CD4-positive, CD25-positive, alpha-beta regulatory T cell (primary cell): Measurements from ENCODE around the gene CENPVL1. TPM values are rescaled to one million over a fixed set of nuclear protein-coding genes. Genes with fewer than 3 reads are reported as not detected.
"Not testable (repeated sequence)": the region's sequence is repeated elsewhere in the genome, so short reads cannot be mapped to it uniquely, and the experiment has no call there.

ENCODE experiments used
- ATAC-seq, 2 donors: fragments of 150-1000 bp; cut with Tn5 transposase; one replicate each; pipeline ENCODE4 v1.10.0; 2021; ENCODE audit warnings: low read depth in 2 of 2, moderate number of reproducible peaks in 2 of 2, moderate library complexity in 1 of 2
- DNase-seq, 3 donors: peaks; one replicate each; pipeline versions ENCODE4 v3.0.0 to v3.0.0-alpha.2; 2012 to 2022; ENCODE audit warnings: mixed read lengths in 1 of 3
- H3K27ac ChIP-seq: one replicate; pipeline ENCODE4 v1.7.0; 2013; ENCODE audit warnings: mild to moderate bottlenecking, low read length; ENCODE audit not compliant: insufficient read depth, poor library complexity, severe bottlenecking
- H3K27me3 ChIP-seq: one replicate; pipeline ENCODE4 v1.7.0; 2013; ENCODE audit warnings: low read length; ENCODE audit not compliant: control insufficient read depth, insufficient read depth
- H3K36me3 ChIP-seq: one replicate; pipeline ENCODE4 v1.7.0; 2013; ENCODE audit warnings: mild to moderate bottlenecking, low read length, moderate library complexity; ENCODE audit not compliant: control insufficient read depth, insufficient read depth
- H3K4me1 ChIP-seq: 2 replicates; pipeline ENCODE4 v1.7.0; 2013; ENCODE audit warnings: mild to moderate bottlenecking, low read length; ENCODE audit not compliant: insufficient read depth, control insufficient read depth, poor library complexity, severe bottlenecking
- H3K4me3 ChIP-seq: one replicate; pipeline ENCODE4 v1.7.0; 2013; ENCODE audit warnings: low read depth, mild to moderate bottlenecking, low read length, moderate library complexity
- H3K9me3 ChIP-seq, 2 experiments: 1 replicate in 1 of 2; 2 replicates in 1 of 2; pipeline ENCODE4 v1.7.0; 2013; ENCODE audit warnings: low read length in 2 of 2, mild to moderate bottlenecking in 1 of 2, moderate library complexity in 1 of 2; ENCODE audit not compliant: control insufficient read depth in 2 of 2
- H3K27ac Mint-ChIP-seq, 3 donors: one replicate each; pipeline ENCODE4 v1.8.0; 2020 to 2022; ENCODE audit warnings: mild to moderate bottlenecking in 3 of 3, mixed read lengths in 3 of 3, moderate library complexity in 2 of 3
- H3K27me3 Mint-ChIP-seq: one replicate; pipeline ENCODE4 v1.8.0; 2022; ENCODE audit warnings: mild to moderate bottlenecking, mixed read lengths
- H3K36me3 Mint-ChIP-seq: one replicate; pipeline ENCODE4 v1.8.0; 2020; ENCODE audit warnings: mixed read lengths
- H3K4me1 Mint-ChIP-seq, 4 donors: one replicate each; pipeline ENCODE4 v1.8.0; 2020 to 2022; ENCODE audit warnings: mixed read lengths in 4 of 4, mild to moderate bottlenecking in 1 of 4
- H3K4me3 Mint-ChIP-seq, 4 donors: one replicate each; pipeline ENCODE4 v1.8.0; 2020 to 2022; ENCODE audit warnings: mild to moderate bottlenecking in 4 of 4, mixed read lengths in 4 of 4, moderate library complexity in 3 of 4
- H3K9me3 Mint-ChIP-seq, 7 donors: one replicate each; pipeline ENCODE4 v1.8.0; 2020 to 2022; ENCODE audit warnings: mixed read lengths in 7 of 7, mild to moderate bottlenecking in 3 of 7, moderate library complexity in 2 of 7
- polyA plus RNA-seq, 4 donors: library from polyadenylated mRNA; unstranded; fragments of 300-500 nt; fragmentation: Illumina TruSeq; gene quantifications; one replicate each; pipeline ENCODE4 v1.2.3, GENCODE V29; 2021
- total RNA-seq: library from RNA; stranded (reverse); gene quantifications from one replicate; pipeline ENCODE4 v1.2.3, GENCODE V29; 2022

The CENPVL1 gene
- total RNA-seq (not detected), polyA plus RNA-seq (not detected)

- not testable (repeated sequence) for H3K36me3 ChIP-seq, H3K9me3 Mint-ChIP-seq, H3K27ac ChIP-seq, DNase-seq, H3K4me3 Mint-ChIP-seq, H3K27me3 ChIP-seq, H3K27me3 Mint-ChIP-seq, H3K4me1 ChIP-seq, H3K36me3 Mint-ChIP-seq, ATAC-seq, H3K4me3 ChIP-seq, H3K27ac Mint-ChIP-seq, H3K4me1 Mint-ChIP-seq, H3K9me3 ChIP-seq
Observed at GRCh38 chrX:51710277-51711164, at the start of gene CENPVL1. Gene CENPVL1, plus strand, starts transcription at chrX:51710512. Its CDS starts 0 bp downstream, at chrX:51710512.

GRCh38 chrX:51665981-51666380 is 44.3 kb upstream of the CENPVL1 start:
- Histone ChIP-seq H3K4me1 (no peaks in the 10 kb centered on the region), H3K4me3 (no peak overlapping the region), H3K27me3 (no peaks in the 10 kb centered on the region), H3K9me3 (no peaks in the 10 kb centered on the region), H3K27ac (no peak overlapping the region), H3K36me3 (no peaks in the 10 kb centered on the region)
- H3K9me3 Mint-ChIP-seq, result no peaks in the 10 kb centered on the region
- no peak overlapping the region for H3K27ac Mint-ChIP-seq
- H3K4me3 Mint-ChIP-seq, result no peak overlapping the region
- ATAC-seq (no peak), DNase-seq (peak in 1 of 3 donors; percentile 33)
- H3K4me1 Mint-ChIP-seq, result no peaks in the 10 kb centered on the region
- no peaks in the 10 kb centered on the region for H3K36me3 Mint-ChIP-seq
- no peaks in the 10 kb centered on the region for H3K27me3 Mint-ChIP-seq

- not testable (repeated sequence) for DNase-seq, H3K4me3 Mint-ChIP-seq, H3K27ac ChIP-seq, H3K27me3 ChIP-seq, H3K9me3 Mint-ChIP-seq, H3K36me3 ChIP-seq, H3K4me1 ChIP-seq, H3K27me3 Mint-ChIP-seq, ATAC-seq, H3K4me3 ChIP-seq, H3K4me1 Mint-ChIP-seq, H3K9me3 ChIP-seq, H3K36me3 Mint-ChIP-seq, H3K27ac Mint-ChIP-seq
Observed at GRCh38 chrX:51679689-51680433, 30.5 kb upstream of the CENPVL1 start.

- H3K36me3 ChIP-seq, H3K9me3 Mint-ChIP-seq: not testable (repeated sequence)
Observed at GRCh38 chrX:51681808-51682719, 28.2 kb upstream of the CENPVL1 start.

GRCh38 chrX:51682720-51683062 is 27.6 kb upstream of the CENPVL1 start, which contains the start of gene CENPVL2:
Gene CENPVL2, minus strand, starts transcription at chrX:51682831. Its CDS starts 0 bp downstream, at chrX:51682831.
- not testable (repeated sequence) for H3K36me3 Mint-ChIP-seq, DNase-seq, H3K4me1 Mint-ChIP-seq, H3K27me3 ChIP-seq, H3K4me3 ChIP-seq, H3K9me3 ChIP-seq, H3K36me3 ChIP-seq, H3K4me3 Mint-ChIP-seq, H3K27ac Mint-ChIP-seq, H3K27ac ChIP-seq, H3K4me1 ChIP-seq, H3K9me3 Mint-ChIP-seq, ATAC-seq, H3K27me3 Mint-ChIP-seq

More at GRCh38 chrX:51681808-51682719, 28.2 kb upstream of the CENPVL1 start:
- not testable (repeated sequence) for H3K27me3 ChIP-seq, H3K27me3 Mint-ChIP-seq, ATAC-seq, H3K4me1 ChIP-seq, H3K36me3 Mint-ChIP-seq, H3K9me3 ChIP-seq, H3K27ac Mint-ChIP-seq, DNase-seq, H3K4me3 ChIP-seq, H3K4me1 Mint-ChIP-seq, H3K4me3 Mint-ChIP-seq, H3K27ac ChIP-seq

- no peaks in the 10 kb centered on the region for H3K27me3 Mint-ChIP-seq
- ATAC-seq, result no peak
- H3K27me3 ChIP-seq, result peaks cover 3% of the 10 kb centered on the region
- no peak overlapping the region for H3K4me3 ChIP-seq
- H3K9me3 Mint-ChIP-seq, result no peaks in the 10 kb centered on the region
- H3K27ac Mint-ChIP-seq, result no peak overlapping the region
- H3K36me3 Mint-ChIP-seq, result no peaks in the 10 kb centered on the region
- DNase-seq, result no peak
- H3K4me1 ChIP-seq, result no peaks in the 10 kb centered on the region
- no peaks in the 10 kb centered on the region for H3K36me3 ChIP-seq
- no peaks in the 10 kb centered on the region for H3K9me3 ChIP-seq
- H3K4me3 Mint-ChIP-seq, result no peak overlapping the region
- H3K4me1 Mint-ChIP-seq, result no peaks in the 10 kb centered on the region
- no peak overlapping the region for H3K27ac ChIP-seq
Observed at GRCh38 chrX:51694254-51694653, 16.1 kb upstream of the CENPVL1 start.

- Mint-ChIP-seq H3K27ac (no peak overlapping the region), H3K4me3 (no peak overlapping the region), H3K4me1 (no peaks in the 10 kb centered on the region), H3K36me3 (no peaks in the 10 kb centered on the region), H3K9me3 (no peaks in the 10 kb centered on the region), H3K27me3 (no peaks in the 10 kb centered on the region)
- no peak overlapping the region for H3K4me3 ChIP-seq
- no peaks in the 10 kb centered on the region for H3K9me3 ChIP-seq
- no peak overlapping the region for H3K27ac ChIP-seq
- H3K4me1 ChIP-seq, result no peaks in the 10 kb centered on the region
- no peak for ATAC-seq
- no peaks in the 10 kb centered on the region for H3K36me3 ChIP-seq
- peaks cover 3% of the 10 kb centered on the region for H3K27me3 ChIP-seq
- DNase-seq, result no peak
Observed at GRCh38 chrX:51697397-51697796, 12.9 kb upstream of the CENPVL1 start.
